Erythroblast (primary cell): Measurements from ENCODE around the gene MTNR1A.

Experiments
- DNase-seq, 2 experiments: peaks; one replicate each; lab custom pipeline; 2025; lab: John Stamatoyannopoulos, UW
- GATA1 ChIP-seq: IDR thresholded peaks from 2 replicates; pipeline ENCODE4 v1.6.1; 2011; ENCODE audit warnings: low read depth, mild to moderate bottlenecking, control low read depth, low read length, moderate library complexity
- POLR2A ChIP-seq: IDR thresholded peaks from 2 replicates; pipeline ENCODE4 v1.6.1; 2011; ENCODE audit warnings: mild to moderate bottlenecking, low read length

The MTNR1A gene

DNA sequence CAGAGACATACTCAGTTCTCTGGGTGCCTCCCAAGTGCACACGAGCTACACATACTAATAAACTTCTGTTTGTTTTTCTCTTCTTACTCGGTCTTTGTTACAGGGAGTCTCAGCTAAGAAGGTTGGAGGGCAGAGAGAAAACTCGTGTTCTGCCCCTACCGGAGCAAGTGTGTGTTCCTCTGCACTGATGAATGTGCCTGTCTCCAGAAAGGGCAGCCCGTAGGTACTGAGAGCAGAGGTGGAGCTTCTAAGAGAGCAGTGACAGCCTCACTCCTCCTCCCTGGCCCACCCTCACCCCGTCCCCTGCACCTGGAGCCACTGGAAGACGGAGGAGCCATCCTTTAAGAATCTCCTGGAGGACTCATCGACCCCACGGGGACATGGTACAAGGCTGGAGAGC, 67.6 kb downstream of the MTNR1A start:
- DNase-seq: no peak
- TF ChIP-seq GATA1 (no peak), POLR2A (no peak)

DNA sequence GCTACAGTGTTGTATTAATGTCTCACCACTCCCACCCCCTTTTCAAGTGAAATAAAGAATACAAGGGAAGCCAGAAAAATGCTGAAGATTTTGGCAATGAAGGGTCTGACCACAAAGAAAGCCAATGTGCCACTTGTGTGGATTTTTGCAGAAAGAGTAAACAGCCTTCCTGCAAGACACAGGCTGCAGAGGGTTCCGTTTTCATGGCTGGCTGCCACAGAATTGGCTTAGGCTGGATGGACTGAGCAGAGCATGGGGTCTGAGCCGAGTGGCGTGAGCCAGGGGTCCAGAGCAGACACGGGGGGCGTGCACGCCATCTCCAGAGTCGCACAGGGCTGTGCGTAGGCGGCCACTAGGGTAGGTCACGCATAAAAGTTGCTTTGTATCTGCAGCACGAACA, 69.2 kb downstream of the MTNR1A start:
- TF ChIP-seq POLR2A: no peak
- no peak for TF ChIP-seq GATA1
- no peak for DNase-seq

DNA sequence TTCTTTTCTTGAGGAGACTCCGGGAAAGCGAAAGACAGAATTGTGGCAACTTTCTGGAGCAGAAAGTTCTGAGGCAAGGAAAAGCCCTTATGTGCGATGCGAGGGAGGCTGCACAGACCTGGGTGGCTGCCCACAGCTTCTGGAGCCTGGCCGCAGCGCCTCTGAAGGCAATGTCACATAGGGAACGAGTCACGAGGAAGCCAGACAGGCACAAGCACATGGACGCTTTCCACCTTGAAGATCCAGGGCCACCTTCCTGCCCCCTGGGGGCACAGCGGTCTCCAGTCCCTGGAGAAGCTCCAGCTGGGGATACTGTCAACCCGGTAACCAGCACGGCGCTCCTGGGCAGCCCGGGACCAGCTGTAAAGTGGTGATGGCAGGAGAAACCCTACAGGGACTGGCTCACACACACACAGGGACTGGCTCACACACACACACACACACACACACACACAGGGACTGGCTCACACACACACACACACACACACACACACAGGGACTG, 69.8 kb downstream of the MTNR1A start:
- no peak for TF ChIP-seq POLR2A
- TF ChIP-seq GATA1: no peak
- DNase-seq: no peak

DNA sequence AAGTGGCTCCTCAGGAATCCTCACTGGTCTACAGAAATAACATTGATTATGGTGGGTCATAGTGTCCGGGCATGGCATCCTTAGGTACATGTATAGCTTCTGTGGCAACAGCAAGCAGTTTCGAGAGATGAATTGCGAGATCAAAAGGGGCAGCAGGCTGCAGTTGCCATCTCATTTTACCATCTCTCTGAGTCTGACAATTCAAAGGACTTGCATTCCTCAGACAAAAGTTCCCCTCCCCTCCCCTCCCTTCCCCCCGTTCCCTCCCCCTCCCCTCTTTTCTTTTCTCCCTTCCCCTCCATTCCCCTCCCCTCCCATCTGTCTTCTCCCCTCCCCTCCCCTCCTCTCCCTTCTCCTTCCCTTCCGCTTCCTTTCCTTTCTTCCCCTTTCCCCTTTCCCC, 70.2 kb downstream of the MTNR1A start:
- no peak for TF ChIP-seq GATA1
- DNase-seq: no peak

DNA sequence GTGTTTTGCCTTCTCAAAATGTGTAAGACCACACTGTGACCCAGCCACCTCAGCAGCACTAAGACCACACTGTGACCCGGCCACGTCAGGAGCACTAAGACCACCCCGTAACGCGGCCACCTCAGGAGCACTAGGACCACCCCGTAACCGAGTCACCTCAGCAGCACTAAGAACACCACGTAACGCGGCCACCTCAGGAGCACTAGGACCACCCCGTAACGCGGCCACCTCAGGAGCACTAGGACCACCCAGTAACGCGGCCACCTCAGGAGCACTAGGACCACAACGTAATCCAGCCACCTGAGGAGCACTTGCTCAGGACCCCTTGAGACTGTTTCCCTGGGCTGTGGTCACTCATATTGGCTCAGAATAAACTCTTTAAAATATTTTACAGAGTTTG, 71.7 kb downstream of the MTNR1A start:
- TF ChIP-seq GATA1 (no peak), POLR2A (no peak)
- no peak for DNase-seq
